DND-41 (cell line): Measurements from ENCODE around the gene KNCN.

ENCODE experiments used
- ATAC-seq: fragments of 200-7000 bp; cut with Tn5 transposase; 3 replicates; pipeline ENCODE4 v1.9.1; 2021; ENCODE audit warnings: low read depth; ENCODE audit not compliant: insufficient read depth
- DNase-seq: peaks from one replicate; pipeline ENCODE4 v3.0.0-alpha.2; 2020
- H2AFZ ChIP-seq: 2 replicates; pipeline ENCODE4 v1.6.0; 2012; ENCODE audit warnings: low read depth, low read length
- H3K27ac ChIP-seq: 2 replicates; pipeline ENCODE4 v1.5.1; 2012; ENCODE audit warnings: low read length, inconsistent platforms
- H3K27me3 ChIP-seq: fragments of 200-600 bp; sonication (generic); 2 replicates; pipeline ENCODE4 v1.6.0; 2012; ENCODE audit warnings: low read length, mild to moderate bottlenecking, inconsistent platforms; ENCODE audit not compliant: insufficient read depth, poor library complexity
- H3K36me3 ChIP-seq: 2 replicates; pipeline ENCODE4 v1.5.1; 2012; ENCODE audit warnings: low read length, inconsistent platforms; ENCODE audit not compliant: insufficient read depth
- H3K4me1 ChIP-seq: 2 replicates; pipeline ENCODE4 v1.5.1; 2012; ENCODE audit warnings: mild to moderate bottlenecking, low read length; ENCODE audit not compliant: insufficient read depth
- H3K4me2 ChIP-seq: 2 replicates; pipeline ENCODE4 v1.6.0; 2012; ENCODE audit warnings: mild to moderate bottlenecking, moderate library complexity, low read length, inconsistent platforms; ENCODE audit not compliant: insufficient read depth
- H3K4me3 ChIP-seq, 2 experiments: fragments of 200-600 bp in 1 of 2; shearing (Covaris generic) in 1 of 2; 2 replicates each; pipeline ENCODE4 v1.5.1; 2012 to 2016; ENCODE audit warnings: inconsistent platforms in 2 of 2, low read length in 2 of 2, mild to moderate bottlenecking in 2 of 2, low read depth in 1 of 2, moderate library complexity in 1 of 2
- H3K79me2 ChIP-seq: 2 replicates; pipeline ENCODE4 v1.6.0; 2012; ENCODE audit warnings: low read length, inconsistent platforms; ENCODE audit not compliant: insufficient read depth
- H3K9ac ChIP-seq: 2 replicates; pipeline ENCODE4 v1.6.0; 2012; ENCODE audit warnings: low read depth, mild to moderate bottlenecking, inconsistent platforms, low read length, moderate library complexity
- H3K9me3 ChIP-seq: 2 replicates; pipeline ENCODE4 v1.5.1; 2012; ENCODE audit warnings: low read length, moderate library complexity, mild to moderate bottlenecking, inconsistent platforms; ENCODE audit not compliant: insufficient read depth, severe bottlenecking
- H4K20me1 ChIP-seq: 2 replicates; pipeline ENCODE4 v1.6.0; 2012; ENCODE audit warnings: low read length; ENCODE audit not compliant: insufficient read depth
- CTCF ChIP-seq: IDR thresholded peaks from 2 replicates; pipeline ENCODE4 v1.5.1; 2012; ENCODE audit warnings: borderline replicate concordance, low read length, moderate library complexity, mild to moderate bottlenecking; ENCODE audit not compliant: poor library complexity, severe bottlenecking; ENCODE audit errors: extremely low read depth
- EZH2 ChIP-seq: IDR thresholded peaks from 3 replicates; pipeline ENCODE4 v1.6.1; 2012; ENCODE audit warnings: borderline replicate concordance, low read depth, mild to moderate bottlenecking, moderate library complexity, low read length, inconsistent platforms; ENCODE audit not compliant: severe bottlenecking

Gene KNCN

GRCh38 chr1:46543382-46543760 is 8.1 kb downstream of the KNCN start:
- Histone ChIP-seq H3K27ac (no peak overlapping the region), H3K27me3 (peaks cover 24% of the 10 kb centered on the region), H3K4me3 (no peak overlapping the region), H4K20me1 (no peaks in the 10 kb centered on the region), H3K4me1 (no peaks in the 10 kb centered on the region), H3K9ac (no peak overlapping the region), H3K36me3 (no peaks in the 10 kb centered on the region), H3K4me2 (no peak overlapping the region), H2AFZ (no peak overlapping the region), H3K9me3 (no peaks in the 10 kb centered on the region), H3K79me2 (no peaks in the 10 kb centered on the region)
- TF ChIP-seq EZH2 (no peak), CTCF (no peak)
- DNase-seq (no peak), ATAC-seq (no peak)

- Histone ChIP-seq H3K9ac (no peak overlapping the region), H3K27ac (no peak overlapping the region), H3K27me3 (peaks cover 19% of the 10 kb centered on the region), H3K36me3 (no peaks in the 10 kb centered on the region), H3K9me3 (no peaks in the 10 kb centered on the region), H4K20me1 (no peaks in the 10 kb centered on the region), H2AFZ (no peak overlapping the region), H3K4me1 (no peaks in the 10 kb centered on the region), H3K4me2 (no peak overlapping the region), H3K79me2 (no peaks in the 10 kb centered on the region), H3K4me3 (no peak overlapping the region)
- ATAC-seq (no peak), DNase-seq (no peak)
- TF ChIP-seq EZH2, result no peak
- TF ChIP-seq CTCF, result no peak
Measured at GRCh38 chr1:46539972-46540371, 11.5 kb downstream of the KNCN start.

- TF ChIP-seq CTCF, result no peak
- no peak for TF ChIP-seq EZH2
- H4K20me1 ChIP-seq, result no peaks in the 10 kb centered on the region
- no peak overlapping the region for H3K4me2 ChIP-seq
- DNase-seq, result no peak
- H3K79me2 ChIP-seq, result no peaks in the 10 kb centered on the region
- H3K9ac ChIP-seq, result no peak overlapping the region
- H3K36me3 ChIP-seq, result no peaks in the 10 kb centered on the region
- ATAC-seq, result no peak
- H3K9me3 ChIP-seq, result no peaks in the 10 kb centered on the region
- H3K27me3 ChIP-seq, result peaks cover 25% of the 10 kb centered on the region
- no peak overlapping the region for H2AFZ ChIP-seq
- H3K4me3 ChIP-seq, result no peak overlapping the region
- H3K27ac ChIP-seq, result no peak overlapping the region
- no peaks in the 10 kb centered on the region for H3K4me1 ChIP-seq
Measured at GRCh38 chr1:46538147-46538546, 13.3 kb downstream of the KNCN start.

- H4K20me1 ChIP-seq, result no peaks in the 10 kb centered on the region
- no peaks in the 10 kb centered on the region for H3K36me3 ChIP-seq
- DNase-seq, result no peak
- H3K27ac ChIP-seq, result no peak overlapping the region
- H3K4me1 ChIP-seq, result no peaks in the 10 kb centered on the region
- no peak overlapping the region for H3K4me3 ChIP-seq
- no peak overlapping the region for H2AFZ ChIP-seq
- H3K27me3 ChIP-seq, result peaks cover 26% of the 10 kb centered on the region
- TF ChIP-seq CTCF, result no peak
- TF ChIP-seq EZH2, result no peak
- no peak overlapping the region for H3K4me2 ChIP-seq
- no peak for ATAC-seq
- no peak overlapping the region for H3K9ac ChIP-seq
- no peaks in the 10 kb centered on the region for H3K79me2 ChIP-seq
- no peaks in the 10 kb centered on the region for H3K9me3 ChIP-seq
Measured at GRCh38 chr1:46537651-46538050, 13.8 kb downstream of the KNCN start.
